HG02981 (cell line): ENCODE measurements around the gene CTDNEP1.

Experiments
- ATAC-seq: cut with Tn5 transposase; IDR thresholded peaks from one replicate; pipeline ENCODE4 v1.9.1; 2021; ENCODE audit warnings: mild to moderate bottlenecking, moderate library complexity; ENCODE audit not compliant: unreplicated experiment

Gene CTDNEP1

DNA sequence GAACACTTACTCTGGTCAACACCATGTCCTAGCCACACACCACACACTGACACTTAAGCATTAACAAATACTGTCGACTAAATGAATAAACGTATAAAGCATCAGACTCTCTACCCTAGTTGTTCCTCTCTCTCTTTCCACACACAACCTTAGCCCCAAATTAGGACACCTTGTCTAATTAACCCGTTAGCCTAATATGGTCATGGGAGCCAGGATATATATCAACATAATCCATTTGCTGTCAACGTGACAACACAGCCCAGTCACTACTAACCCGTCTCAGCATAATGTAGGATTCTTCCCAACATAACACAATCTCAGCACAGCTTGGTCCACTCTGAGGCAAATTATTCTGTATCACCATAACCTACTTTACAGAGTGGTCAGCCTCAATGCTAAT is 19.4 kb downstream of the CTDNEP1 start:
- no peak for ATAC-seq

DNA sequence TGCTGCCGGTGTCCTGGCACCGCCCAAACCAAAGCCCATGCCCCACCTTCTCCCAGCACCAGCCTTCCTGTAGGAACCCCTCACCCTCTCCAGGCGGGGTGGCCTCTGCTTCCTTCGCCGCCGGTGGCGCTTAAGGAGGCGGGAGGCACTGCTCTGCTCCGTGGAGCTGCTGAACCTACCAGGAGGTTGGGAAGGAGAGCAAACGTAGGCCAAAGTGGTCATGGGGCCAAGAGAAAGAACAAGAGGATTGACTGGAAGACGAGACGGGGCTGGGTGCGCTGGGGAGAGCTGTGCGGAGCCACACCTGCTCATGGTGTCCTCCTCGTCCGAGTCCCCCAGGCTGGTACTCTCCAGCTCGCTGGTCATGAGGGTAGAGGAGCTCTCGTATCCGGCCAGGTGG is 22.0 kb downstream of the CTDNEP1 start:
- ATAC-seq = no peak

DNA sequence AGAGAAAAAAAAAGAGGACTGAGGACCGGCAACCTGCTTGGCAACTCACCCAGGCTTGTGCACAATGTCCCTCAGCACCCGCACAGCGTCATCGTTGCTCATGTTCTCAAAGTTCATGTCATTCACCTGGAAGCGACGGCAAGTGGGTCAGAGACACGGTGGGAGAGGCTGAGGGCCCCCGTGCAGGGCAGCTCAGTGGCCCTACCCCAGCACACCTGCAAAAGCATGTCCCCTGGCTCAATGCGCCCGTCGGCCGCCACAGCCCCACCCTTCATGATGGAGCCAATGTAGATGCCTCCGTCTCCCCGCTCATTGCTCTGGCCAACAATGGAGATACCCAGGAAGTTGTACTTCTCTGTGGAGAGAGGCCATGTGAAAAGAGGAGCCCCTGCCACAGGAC is 22.6 kb downstream of the CTDNEP1 start:
- no peak for ATAC-seq

DNA sequence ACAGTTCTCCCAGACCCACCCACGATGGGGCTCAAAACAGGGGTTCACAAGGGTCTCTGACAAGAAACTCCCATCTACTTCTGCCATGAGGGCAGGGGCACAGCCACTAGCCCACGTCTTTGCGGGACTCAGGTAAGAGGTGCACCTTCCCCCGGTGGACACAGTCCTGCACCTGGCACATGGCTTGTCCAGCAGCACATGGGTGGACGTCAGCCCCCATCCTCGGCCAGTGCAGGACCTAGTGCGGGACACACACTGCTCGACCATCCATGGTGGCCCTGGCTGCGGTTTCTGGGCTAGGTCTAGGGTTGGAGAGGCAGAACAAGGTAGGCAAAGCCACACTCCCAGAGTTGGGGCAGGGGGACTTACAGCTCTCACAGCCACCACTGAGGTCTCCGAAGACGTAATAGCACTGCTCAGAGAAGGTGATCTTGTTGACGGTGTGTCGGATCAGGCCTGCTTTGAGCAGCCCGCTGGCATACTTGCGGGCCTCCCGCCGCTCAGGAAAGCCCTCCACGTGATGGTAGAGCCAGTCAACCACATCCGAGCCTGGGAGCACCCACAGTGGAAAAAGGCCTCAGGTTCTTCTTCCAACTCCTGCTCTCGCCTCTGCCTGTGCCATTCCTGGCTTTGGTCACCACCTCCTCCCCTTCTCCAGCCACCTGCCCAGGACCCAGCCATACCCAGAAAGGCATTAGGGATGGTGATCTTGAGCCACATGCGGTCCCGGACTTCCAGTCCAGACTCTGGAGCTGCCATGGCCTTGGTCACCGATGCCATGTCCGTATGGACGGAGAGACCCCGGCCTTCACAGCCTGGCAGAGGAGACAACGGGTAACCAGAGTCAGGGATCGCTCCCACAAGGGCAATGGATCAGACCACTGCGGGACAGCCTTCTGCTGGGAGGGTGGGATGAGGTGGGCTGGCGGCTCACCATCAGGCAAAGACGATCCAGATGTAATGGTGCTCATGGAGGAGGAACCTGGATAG is 24.5 kb downstream of the CTDNEP1 start:
- no peak for ATAC-seq

GRCh38 chr17:7225711-7226331 is 25.7 kb downstream of the CTDNEP1 start:
- no peak for ATAC-seq

GRCh38 chr17:7224661-7225111 is 26.8 kb downstream of the CTDNEP1 start:
- no peak for ATAC-seq

DNA sequence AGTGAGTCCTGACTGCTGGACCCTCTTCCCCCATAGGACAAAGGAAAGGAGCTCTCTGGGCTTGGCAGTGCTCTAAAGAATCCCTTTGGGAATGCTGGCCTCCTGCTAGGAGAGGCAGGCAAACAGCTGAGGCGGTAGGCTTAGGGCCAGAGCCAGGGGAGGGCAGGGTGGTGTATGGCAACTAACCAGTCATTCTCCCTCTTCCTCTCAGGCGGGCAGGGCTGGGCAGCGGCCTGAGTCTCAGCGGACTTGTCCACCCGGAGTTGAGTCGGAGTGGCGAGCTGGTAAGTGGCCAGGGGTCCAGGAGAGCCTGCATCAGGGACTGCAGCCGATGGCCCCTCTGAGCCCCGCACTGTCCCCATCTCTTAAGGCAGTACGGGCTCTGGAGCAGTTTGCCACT is 27.4 kb downstream of the CTDNEP1 start:
- ATAC-seq = no peak

GRCh38 chr17:7223375-7223774 is 28.2 kb downstream of the CTDNEP1 start:
- ATAC-seq = no peak

- no peak for ATAC-seq
Observed at GRCh38 chr17:7222972-7223292, 28.6 kb downstream of the CTDNEP1 start.

DNA sequence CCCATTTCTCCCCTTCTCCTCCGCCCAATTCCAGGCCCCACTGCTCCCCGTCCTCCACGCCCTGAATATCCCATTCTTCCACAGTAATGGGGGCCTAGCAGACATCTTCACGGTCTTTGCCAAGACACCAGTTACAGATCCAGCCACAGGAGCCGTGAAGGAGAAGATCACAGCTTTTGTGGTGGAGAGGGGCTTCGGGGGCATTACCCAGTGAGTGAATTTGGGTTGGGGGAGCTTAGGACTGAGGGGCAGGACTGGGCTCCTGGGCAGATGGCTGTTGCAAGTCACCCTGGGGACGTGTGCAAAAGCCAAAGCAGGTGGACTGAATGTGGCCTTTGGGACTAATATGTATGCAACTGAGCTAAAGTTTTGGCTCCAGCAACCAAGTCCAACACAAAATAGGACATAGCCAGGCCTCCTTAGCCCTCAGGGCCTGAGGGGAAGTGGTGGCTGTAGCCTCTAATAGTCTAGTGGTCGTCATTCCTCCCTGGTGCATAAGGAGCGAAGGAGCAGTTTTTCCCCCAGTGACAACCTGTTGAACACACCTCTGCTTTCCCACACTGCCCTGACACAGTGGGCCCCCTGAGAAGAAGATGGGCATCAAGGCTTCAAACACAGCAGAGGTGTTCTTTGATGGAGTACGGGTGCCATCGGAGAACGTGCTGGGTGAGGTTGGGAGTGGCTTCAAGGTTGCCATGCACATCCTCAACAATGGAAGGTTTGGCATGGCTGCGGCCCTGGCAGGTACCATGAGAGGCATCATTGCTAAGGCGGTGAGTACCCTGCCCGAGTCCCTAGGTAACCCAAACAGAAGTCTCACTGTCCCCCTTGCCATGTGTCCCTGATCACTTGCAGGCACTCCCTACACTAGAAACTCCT is 29.2 kb downstream of the CTDNEP1 start:
- ATAC-seq = no peak

DNA sequence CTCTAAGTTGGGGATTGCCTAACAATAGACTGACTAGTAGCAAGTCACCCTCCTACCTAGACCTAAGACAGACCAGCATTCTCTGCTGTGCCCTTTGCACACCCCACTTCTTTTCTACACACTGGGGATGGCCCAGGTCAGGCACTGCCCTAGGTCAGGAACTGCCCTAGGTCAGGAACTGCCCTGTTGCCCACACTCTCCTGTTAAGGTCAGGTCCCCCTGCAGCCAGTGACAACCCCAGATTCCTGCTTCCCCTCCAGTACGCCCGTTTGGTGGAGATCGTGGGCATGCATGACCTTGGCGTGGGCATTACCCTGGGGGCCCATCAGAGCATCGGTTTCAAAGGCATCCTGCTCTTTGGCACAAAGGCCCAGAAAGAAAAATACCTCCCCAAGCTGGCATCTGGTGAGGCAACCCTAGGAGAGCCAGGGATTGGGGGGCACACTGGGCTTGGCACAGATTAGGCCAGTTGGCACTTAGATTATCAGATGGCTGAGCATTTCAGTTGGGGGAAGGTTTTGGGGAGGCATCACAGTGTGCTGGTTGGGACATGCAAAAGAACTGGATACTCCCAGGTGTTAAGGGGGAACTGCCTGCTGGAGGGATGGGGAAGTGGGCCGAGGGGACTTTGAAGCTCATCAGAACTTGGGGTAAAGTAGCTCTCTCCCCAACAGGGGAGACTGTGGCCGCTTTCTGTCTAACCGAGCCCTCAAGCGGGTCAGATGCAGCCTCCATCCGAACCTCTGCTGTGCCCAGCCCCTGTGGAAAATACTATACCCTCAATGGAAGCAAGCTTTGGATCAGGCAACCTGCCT is 30.0 kb downstream of the CTDNEP1 start:
- ATAC-seq = no peak

DNA sequence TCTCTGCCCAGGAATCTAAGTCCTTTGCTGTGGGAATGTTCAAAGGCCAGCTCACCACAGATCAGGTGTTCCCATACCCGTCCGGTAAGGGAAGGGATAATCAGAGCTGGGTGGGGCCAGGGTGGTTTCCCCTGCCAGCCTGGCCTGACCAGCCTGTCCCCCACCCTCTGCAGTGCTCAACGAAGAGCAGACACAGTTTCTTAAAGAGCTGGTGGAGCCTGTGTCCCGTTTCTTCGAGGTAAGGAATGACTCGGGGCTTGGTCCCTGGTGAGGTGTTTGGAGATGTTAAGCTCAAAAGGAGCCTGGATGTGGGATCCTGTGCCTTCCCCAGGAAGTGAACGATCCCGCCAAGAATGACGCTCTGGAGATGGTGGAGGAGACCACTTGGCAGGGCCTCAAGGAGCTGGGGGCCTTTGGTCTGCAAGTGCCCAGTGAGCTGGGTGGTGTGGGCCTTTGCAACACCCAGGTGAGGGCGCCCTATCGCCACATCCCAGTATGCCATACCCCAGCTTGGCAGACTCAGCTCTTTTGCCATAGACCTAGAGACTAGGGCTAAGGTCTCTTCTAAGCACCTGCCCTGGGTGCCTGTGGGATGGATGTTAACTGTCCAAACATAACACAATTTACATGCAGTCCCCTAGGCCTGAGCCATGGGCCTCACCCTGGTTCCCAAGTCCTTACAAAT is 30.8 kb downstream of the CTDNEP1 start:
- no peak for ATAC-seq

DNA sequence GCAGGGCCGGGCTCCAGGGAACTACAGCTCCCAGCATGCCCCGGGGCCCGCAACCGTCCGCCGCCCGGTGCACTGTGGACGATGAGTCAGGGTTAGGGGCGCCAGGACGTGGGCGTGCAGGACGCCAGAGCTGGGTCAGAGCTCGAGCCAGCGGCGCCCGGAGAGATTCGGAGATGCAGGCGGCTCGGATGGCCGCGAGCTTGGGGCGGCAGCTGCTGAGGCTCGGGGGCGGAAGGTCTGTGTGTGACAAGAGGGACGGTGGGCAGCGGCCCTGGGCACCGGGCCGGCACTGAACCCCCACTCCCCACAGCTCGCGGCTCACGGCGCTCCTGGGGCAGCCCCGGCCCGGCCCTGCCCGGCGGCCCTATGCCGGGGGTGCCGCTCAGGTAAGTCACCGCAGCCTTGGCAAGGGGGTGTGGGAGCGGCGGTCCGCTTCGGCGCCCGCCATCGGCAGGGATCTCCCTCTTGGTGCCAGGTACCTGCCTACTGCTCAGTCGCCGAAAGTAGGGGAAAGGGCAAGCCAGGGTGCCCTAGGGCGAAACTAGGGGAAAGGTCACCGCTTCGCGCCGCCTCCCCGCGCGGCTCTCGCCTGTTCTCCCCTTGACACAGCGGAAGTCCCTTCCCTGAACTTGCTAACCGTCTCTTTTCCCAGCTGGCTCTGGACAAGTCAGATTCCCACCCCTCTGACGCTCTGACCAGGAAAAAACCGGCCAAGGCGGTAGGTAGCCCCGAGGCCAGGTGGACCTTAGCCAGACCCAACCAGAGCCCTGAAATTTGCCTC is 31.5 kb downstream of the CTDNEP1 start, which contains the start of the genes ACADVL and DLG4:
Gene ACADVL (plus strand): TSS at position 127 of the 781 bp plus-strand sequence. CDS start 47 bp downstream, at position 174.
Gene DLG4 (minus strand): TSS at position 25 of the 781 bp plus-strand sequence.
- peak; percentile 48 for ATAC-seq

DNA sequence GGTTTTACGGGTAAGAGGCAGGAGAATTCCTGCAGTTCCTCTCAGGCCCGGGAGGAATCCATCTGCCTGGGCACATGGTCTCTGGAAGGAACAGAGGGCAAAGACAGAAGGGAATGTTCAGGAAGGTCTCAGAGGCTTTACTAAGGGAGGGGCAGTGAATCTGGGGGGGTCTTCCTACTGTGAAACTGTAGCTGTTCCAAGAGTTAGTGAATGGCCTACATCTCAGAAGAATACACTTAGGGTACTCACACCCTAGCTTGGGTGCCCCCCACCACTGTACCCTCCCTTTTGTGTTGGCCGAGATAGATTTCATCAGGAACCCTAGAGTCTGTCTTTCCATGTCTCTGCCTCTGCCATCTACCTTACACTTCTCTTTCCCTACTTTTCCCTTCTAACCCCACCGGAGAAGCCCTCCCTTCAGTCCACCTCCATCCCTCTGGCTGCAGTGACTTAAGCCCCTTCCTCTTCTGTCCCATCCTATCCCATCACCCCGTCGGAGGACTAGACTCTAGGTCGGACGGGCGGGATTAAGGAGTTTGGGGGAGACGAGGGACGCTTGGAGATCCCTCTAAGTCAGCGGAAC is 32.2 kb downstream of the CTDNEP1 start:
- ATAC-seq = no peak

- no peak for ATAC-seq
Observed at GRCh38 chr17:7218758-7219157, 32.8 kb downstream of the CTDNEP1 start.

DNA sequence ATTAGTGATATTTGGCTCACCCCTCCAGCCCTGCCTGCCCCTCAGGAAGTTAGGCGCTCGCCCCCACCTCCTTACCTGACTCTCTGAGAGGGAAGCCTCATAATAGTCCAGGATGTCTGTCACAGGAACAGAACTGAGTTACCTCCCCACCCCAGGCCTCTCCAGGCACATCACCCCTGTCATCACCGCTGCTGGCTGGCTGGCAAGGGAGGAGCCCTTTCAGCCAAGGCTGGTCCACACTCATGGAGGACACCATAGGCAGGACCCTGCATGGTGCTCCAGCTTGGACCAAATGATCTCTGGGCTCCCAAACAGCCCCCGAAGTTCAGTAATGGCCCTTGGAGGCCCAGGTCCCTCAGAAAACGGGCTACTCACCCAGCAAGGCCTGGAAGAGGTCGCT is 33.4 kb downstream of the CTDNEP1 start:
- ATAC-seq = no peak

GRCh38 chr17:7217113-7217987 is 34.2 kb downstream of the CTDNEP1 start:
- no peak for ATAC-seq
